ENCODE results near the gene SNRNP35. TPM values are rescaled to one million over a fixed set of nuclear protein-coding genes. Genes with fewer than 3 reads are reported as not detected.
"Not testable (repeated sequence)": the region's sequence is repeated elsewhere in the genome, so short reads cannot be mapped to it uniquely, and the experiment has no call there.

The SNRNP35 gene
- total and polyA plus RNA-seq, 8 donors: 6.2 to 59.4 (median 8.9) TPM

- Histone ChIP-seq H3K4me1 (no peaks in the 10 kb centered on the region), H3K36me3 (no peaks in the 10 kb centered on the region), H3K27ac (no peak overlapping the region), H3K4me3 (no peak overlapping the region), H3K9me3 (no peaks in the 10 kb centered on the region), H3K27me3 (no peaks in the 10 kb centered on the region)
- DNase-seq: no peak
- TF ChIP-seq CTCF (IDR thresholded peaks at IDR 0.05): no peak
- FAIRE-seq: no peak
- no peak for ATAC-seq
- WGBS, 2 donors: 94 to 96% methylated on average over 8 of the region's 8 CpGs
- intact Hi-C loops (cut with DNase I): no loop called here
These were observed 30.7 kb upstream of the SNRNP35 start for GRCh38 chr12:123427036-123427769.

DNA sequence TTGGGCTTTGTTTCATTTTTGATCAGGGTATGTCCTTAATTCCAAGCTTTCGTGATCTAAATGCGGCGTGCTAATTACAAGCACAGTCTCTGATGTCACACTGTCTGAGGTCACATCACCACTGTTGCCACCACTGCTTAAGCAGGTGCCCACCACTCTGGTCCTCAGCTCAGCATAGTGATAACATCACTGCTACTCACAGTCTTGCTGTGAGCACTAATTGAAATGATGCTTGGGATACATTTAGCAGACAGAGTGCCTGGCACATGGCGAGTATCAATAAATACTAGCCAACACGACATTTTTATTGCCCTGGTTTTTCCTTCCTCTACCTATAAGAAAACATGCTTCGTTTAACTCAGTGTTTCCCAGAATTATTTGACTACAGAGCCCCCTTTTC, 29.3 kb upstream of the SNRNP35 start:
- DNase-seq: no peak
- intact Hi-C loops (cut with DNase I): no loop called here
- TF ChIP-seq CTCF (IDR thresholded peaks at IDR 0.05): no peak

GRCh38 chr12:123429101-123429500, 28.8 kb upstream of the SNRNP35 start:
- H3K36me3 ChIP-seq; H3K27me3 ChIP-seq; H3K27ac ChIP-seq; H3K4me1 ChIP-seq; FAIRE-seq; ATAC-seq; DNase-seq; intact Hi-C loops (cut with DNase I); H3K4me3 ChIP-seq; H3K9me3 ChIP-seq: not testable (repeated sequence)
- WGBS, 2 donors: 96% methylated on average over 8 of the region's 8 CpGs

More for the DNA sequence above, 29.3 kb upstream of the SNRNP35 start:
- Histone ChIP-seq H3K4me1 (no peaks in the 10 kb centered on the region), H3K36me3 (no peaks in the 10 kb centered on the region), H3K27me3 (no peaks in the 10 kb centered on the region), H3K4me3 (no peak overlapping the region), H3K9me3 (no peaks in the 10 kb centered on the region), H3K27ac (no peak overlapping the region)
- FAIRE-seq (no peak), ATAC-seq (no peak)
- 84 to 86% methylated on average over 6 of the region's 6 CpGs for WGBS, 2 donors

DNA sequence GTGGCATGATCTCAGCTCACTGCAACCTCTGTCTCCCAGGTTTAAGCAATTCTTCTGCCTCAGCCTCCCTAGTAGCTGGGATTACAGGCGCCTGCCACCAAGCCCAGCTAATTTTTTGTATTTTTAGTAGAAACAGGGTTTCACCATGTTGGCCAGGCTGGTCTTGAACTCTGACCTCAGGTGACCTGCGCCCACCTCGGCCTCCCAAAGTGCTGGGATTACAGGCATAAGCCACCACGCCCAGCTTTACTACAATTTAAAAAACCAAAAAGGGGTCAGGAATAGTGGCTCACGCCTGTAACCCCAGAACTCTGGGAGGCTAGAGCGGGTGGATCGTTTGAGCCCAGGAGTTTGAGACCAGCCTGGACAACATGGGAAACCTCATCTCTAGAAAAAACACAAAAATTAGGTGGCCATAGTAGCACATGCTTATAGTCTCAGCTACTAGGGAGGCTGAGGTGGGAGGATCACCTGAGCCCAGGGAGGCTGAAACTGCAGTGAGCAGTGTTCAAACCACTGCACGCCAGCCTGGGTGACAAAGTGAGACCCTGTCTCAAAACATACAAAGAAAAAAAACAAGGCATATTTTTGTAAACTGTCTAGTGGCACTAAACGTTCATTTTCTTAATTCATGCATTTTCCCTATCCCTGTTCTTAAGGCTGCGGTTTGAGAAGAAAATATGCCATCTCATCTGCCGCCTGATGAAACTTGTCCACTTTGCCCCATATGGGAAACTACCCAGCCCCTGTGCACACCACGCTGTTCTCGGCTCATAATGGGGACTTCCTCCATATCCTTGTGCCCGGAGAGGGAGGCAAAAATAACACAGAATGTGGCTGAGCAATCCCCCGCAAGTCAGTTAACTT, 25.8 kb upstream of the SNRNP35 start:
- H3K4me3 ChIP-seq; intact Hi-C loops (cut with DNase I); H3K36me3 ChIP-seq; ATAC-seq; H3K9me3 ChIP-seq; H3K27me3 ChIP-seq; DNase-seq; H3K4me1 ChIP-seq; FAIRE-seq; H3K27ac ChIP-seq: not testable (repeated sequence)
- 82% methylated on average over 15 of the region's 15 CpGs for WGBS, 2 donors

GRCh38 chr12:123433615-123434014, 24.3 kb upstream of the SNRNP35 start:
- H3K27ac ChIP-seq: no peak overlapping the region
- H3K27me3 ChIP-seq: no peaks in the 10 kb centered on the region
- FAIRE-seq (no peak), DNase-seq (no peak), ATAC-seq (no peak)
- 92 to 94% methylated on average over 6 of the region's 6 CpGs for WGBS, 2 donors
- no peak for TF ChIP-seq CTCF (IDR thresholded peaks at IDR 0.05)
- H3K4me1 ChIP-seq: peaks cover 0 to 5% (median 0%) of the 10 kb centered on the region in 3 donors
- peak overlapping the region in 1 of 4 donors; percentile 17 for H3K4me3 ChIP-seq
- intact Hi-C loops (cut with DNase I): no loop called here
- H3K9me3 ChIP-seq: no peaks in the 10 kb centered on the region
- H3K36me3 ChIP-seq: no peaks in the 10 kb centered on the region
